HepG2 (cell line): Measurements from ENCODE around the gene TANC1. TPM values are rescaled to one million over a fixed set of nuclear protein-coding genes. Genes with fewer than 3 reads are reported as not detected.

Experiments
- ATAC-seq: fragments of 200-7000 bp; cut with Tn5 transposase; 3 replicates; pipeline ENCODE4 v1.9.1; 2020; ENCODE audit warnings: mild to moderate bottlenecking, moderate library complexity
- BruUV-seq: library from RNA; stranded (reverse); fragments of 400-500 nt; replicated peaks from 2 replicates; lab custom pipeline; 2021; lab: Mats Ljungman, UMichigan
- CTCF ChIA-PET: fragments of 300-600 bp; formaldehyde crosslinking; extraction: SDS; loops from one replicate; lab custom pipeline; 2021; ENCODE audit warnings: low total read pairs, inconsistent platforms, low intra/inter-chr PET ratio; lab: Yijun Ruan, JAX
- POLR2A ChIA-PET: fragments of 350-600 bp; sonication (Branson Sonifier 250); formaldehyde crosslinking; loops from one replicate; lab custom pipeline; 2020; ENCODE audit warnings: antibody characterized with exemption, inconsistent platforms; lab: Yijun Ruan, JAX
- DNase-seq: peaks from one replicate; pipeline ENCODE4 v3.0.0-alpha.2; 2015; ENCODE audit warnings: low spot score
- FAIRE-seq: peaks from 3 replicates; lab custom pipeline; 2011; peaks lifted over from hg19 to GRCh38; lab: Jason Lieb, UNC
- H2AFZ ChIP-seq: one replicate; pipeline ENCODE4 v1.6.1; 2011; ENCODE audit warnings: low read length, inconsistent platforms
- H3K27ac ChIP-seq: fragments of 300-600 bp; 3 replicates; pipeline ENCODE4 v1.8.0; 2011; ENCODE audit warnings: mixed run types, mild to moderate bottlenecking, mixed read lengths, low read length, inconsistent platforms; ENCODE audit not compliant: insufficient read depth; ENCODE audit errors: extremely low read length
- H3K27me3 ChIP-seq, 2 experiments: fragments of 200-600 bp in 1 of 2; 2 replicates in 1 of 2; 3 replicates in 1 of 2; pipeline versions ENCODE4 v1.6.0 to v1.8.0; 2011; ENCODE audit warnings: low read length in 2 of 2, mild to moderate bottlenecking in 2 of 2, moderate library complexity in 2 of 2, inconsistent platforms in 1 of 2; ENCODE audit not compliant: insufficient read depth in 2 of 2, control insufficient read depth in 1 of 2
- H3K36me3 ChIP-seq, 2 experiments: fragments of 200-600 bp in 1 of 2; replicated peaks in 1 of 2; 2 replicates in 1 of 2; 3 replicates in 1 of 2; pipeline versions ENCODE4 v1.5.1 to v1.8.0; 2011; ENCODE audit warnings: low read length in 2 of 2, inconsistent platforms in 1 of 2; ENCODE audit not compliant: insufficient read depth in 2 of 2, control insufficient read depth in 1 of 2
- H3K4me1 ChIP-seq: 2 replicates; pipeline ENCODE4 v1.5.1; 2012; ENCODE audit warnings: low read length, inconsistent platforms; ENCODE audit not compliant: insufficient read depth
- H3K4me2 ChIP-seq: 2 replicates; pipeline ENCODE4 v1.6.0; 2011; ENCODE audit warnings: low read depth, low read length, inconsistent platforms
- H3K4me3 ChIP-seq, 3 experiments: fragments of 200-600 bp in 1 of 3; sonication (generic), shearing (Covaris generic) in 1 of 3; replicated peaks in 1 of 3; 2 replicates each; pipeline ENCODE4 v1.5.1; 2011 to 2016; ENCODE audit warnings: low read length in 3 of 3, inconsistent platforms in 2 of 3, low read depth in 2 of 3, mild to moderate bottlenecking in 2 of 3, control low read depth in 1 of 3, mixed read lengths in 1 of 3; ENCODE audit not compliant: insufficient read depth in 1 of 3
- H3K79me2 ChIP-seq: one replicate; pipeline ENCODE4 v1.6.1; 2011; ENCODE audit warnings: low read length, inconsistent platforms; ENCODE audit not compliant: insufficient read depth
- H3K9ac ChIP-seq: 2 replicates; pipeline ENCODE4 v1.6.0; 2011; ENCODE audit warnings: mild to moderate bottlenecking, low read depth, low read length, inconsistent platforms; ENCODE audit not compliant: insufficient read depth
- H3K9me3 ChIP-seq: 2 replicates; pipeline ENCODE4 v1.5.1; 2012; ENCODE audit warnings: mild to moderate bottlenecking, low read length
- H4K20me1 ChIP-seq: 2 replicates; pipeline ENCODE4 v1.6.0; 2011; ENCODE audit warnings: inconsistent platforms, mild to moderate bottlenecking, low read length, moderate library complexity; ENCODE audit not compliant: insufficient read depth
- GATAD2A ChIP-seq: IDR thresholded peaks from 2 replicates; pipeline ENCODE4 v1.6.1; 2016
- MAFF ChIP-seq: IDR thresholded peaks from 2 replicates; pipeline ENCODE4 v1.6.1; 2011; ENCODE audit warnings: low read depth, low read length, improper control_type of control experiment
- MAFK ChIP-seq, 2 experiments: IDR thresholded peaks in 1 of 2; conservative IDR thresholded peaks in 1 of 2; 2 replicates each; pipeline ENCODE4 v1.6.1; 2011; ENCODE audit warnings: improper control_type of control experiment in 2 of 2, low read length in 2 of 2
- MXI1 ChIP-seq: IDR thresholded peaks from 3 replicates; pipeline ENCODE4 v1.6.1; 2012; ENCODE audit warnings: low read depth, low read length, inconsistent platforms, borderline replicate concordance
- RBM22 ChIP-seq: fragments of 200-400 bp; formaldehyde crosslinking; optimal IDR thresholded peaks from 2 replicates; pipeline ENCODE3; 2017; ENCODE audit warnings: mild to moderate bottlenecking, low read length, moderate library complexity
- RFX1 ChIP-seq: fragments of 450-650 bp; IDR thresholded peaks from 2 replicates; pipeline ENCODE4 v1.6.1; 2017
- ZNF331 ChIP-seq: sonication (generic); formaldehyde crosslinking; IDR thresholded peaks from 2 replicates; pipeline ENCODE4 v1.4.0; 2020; ENCODE audit warnings: missing genetic modification reagents
- ZNF547 ChIP-seq: sonication (generic); formaldehyde crosslinking; IDR thresholded peaks from 2 replicates; pipeline ENCODE4 v1.5.1; 2020; ENCODE audit warnings: mild to moderate bottlenecking, missing genetic modification reagents
- WGBS: methylation state at CpG from one replicate; pipeline ENCODE4 v1.1.6; 2017; ENCODE audit warnings: low lambda C conversion rate; 5-methylcytosine and 5-hydroxymethylcytosine counted together
- in situ Hi-C: cut with HindIII; loops from 2 replicates; pipeline ENCODE4 v1.10.0; 2017; ENCODE audit warnings: low pct_unique_long_range_greater_than_20kb; ENCODE audit not compliant: extremely low pct_ligation_motif_present
- intact Hi-C: fragments of 100-400 bp; cut with micrococcal nuclease; formaldehyde crosslinking; loops from one replicate; pipeline ENCODE4 v1.10.0; 2022; ENCODE audit not compliant: unreplicated experiment
- polyA plus RNA-seq, 8 experiments: library from polyadenylated mRNA; depleted of rRNA in 3 of 8; stranded (reverse) in 7 of 8; unstranded in 1 of 8; fragments of >200 nt; fragmentation: Illumina TruSeq in 4 of 8; extraction: Trizol in 4 of 8; gene quantifications; 2 replicates each; pipeline versions ENCODE4 v1.2.1 to v1.2.3, GENCODE V29; 2011 to 2016; ENCODE audit warnings: low read depth in 4 of 8, missing spikeins in 1 of 8, mixed read lengths in 1 of 8; ENCODE audit not compliant: insufficient read depth in 1 of 8
- total RNA-seq, 5 experiments: library from RNA; depleted of rRNA; stranded (reverse); fragments of >200 nt; fragmentation: Illumina TruSeq; extraction: Trizol; gene quantifications; 2 replicates each; pipeline ENCODE4 v1.2.3, GENCODE V29; 2016; ENCODE audit warnings: low read depth in 1 of 5
- TF ChIP-seq, protein P1 (sequence below): sonication (generic); formaldehyde crosslinking; IDR thresholded peaks from 2 replicates; pipeline ENCODE4 v1.4.0; 2020; ENCODE audit warnings: low read depth, mild to moderate bottlenecking, missing genetic modification reagents
- TF ChIP-seq, protein P2 (sequence below): sonication (generic); formaldehyde crosslinking; IDR thresholded peaks from 2 replicates; pipeline ENCODE4 v1.8.1; 2022; ENCODE audit warnings: low read depth, mild to moderate bottlenecking, missing genetic modification reagents

Gene TANC1
- total and polyA plus RNA-seq, 2 of the 13 experiments (the other 11 are each of a cell fraction or from before 2014, with no cell fraction given): 2.3 to 5.6 TPM

GRCh38 chr2:159177357-159177756, 208.9 kb downstream of the TANC1 start:
- TF ChIP-seq GATAD2A (CRISPR knock-in tag) (no peak), MAFK (conservative IDR thresholded peaks at IDR 0.05 in 1 of 2, IDR thresholded peaks at IDR 0.05 in 1 of 2; ENCODE audit: low read length in 2 of 2) (peak; percentile 78 to 80), MAFF (peak; percentile 73)
- Histone ChIP-seq H3K27ac (no peak overlapping the region), H3K79me2 (no peaks in the 10 kb centered on the region), H3K4me1 (no peaks in the 10 kb centered on the region), H3K9ac (no peak overlapping the region), H3K4me3 (no peak overlapping the region), H3K36me3 (0 out of 5 replicates have a peak, but pooled peaks cover 0 to 1% of the 10 kb centered on the region in 2 experiments), H2AFZ (no peak overlapping the region), H4K20me1 (no peaks in the 10 kb centered on the region), H3K4me2 (no peak overlapping the region), H3K27me3 (no peaks in the 10 kb centered on the region), H3K9me3 (no peaks in the 10 kb centered on the region)
- ChIA-PET POLR2A (no interaction called here), CTCF (no interaction called here)
- BruUV-seq: no TSS peak
- ATAC-seq (no peak), FAIRE-seq (peak; percentile 34), DNase-seq (no peak)
- 77% methylated on average over 3 of the region's 3 CpGs for WGBS
- intact Hi-C loops: no loop called here
- in situ Hi-C loops: no loop called here

- no peak overlapping the region for H3K4me2 ChIP-seq
- H3K36me3 ChIP-seq: 0 out of 5 replicates have a peak, but pooled peaks cover 0 to 1% of the 10 kb centered on the region in 2 experiments
- in situ Hi-C loops: no loop called here
- no peaks in the 10 kb centered on the region for H4K20me1 ChIP-seq
- BruUV-seq: no TSS peak
- WGBS: 65% methylated on average over 7 of the region's 7 CpGs
- TF ChIP-seq ZNF547 (no peak), RBM22 (no peak), MXI1 (no peak), RFX1 (no peak), ZNF331 (CRISPR knock-in tag) (no peak)
- TF ChIP-seq, protein P1, sequence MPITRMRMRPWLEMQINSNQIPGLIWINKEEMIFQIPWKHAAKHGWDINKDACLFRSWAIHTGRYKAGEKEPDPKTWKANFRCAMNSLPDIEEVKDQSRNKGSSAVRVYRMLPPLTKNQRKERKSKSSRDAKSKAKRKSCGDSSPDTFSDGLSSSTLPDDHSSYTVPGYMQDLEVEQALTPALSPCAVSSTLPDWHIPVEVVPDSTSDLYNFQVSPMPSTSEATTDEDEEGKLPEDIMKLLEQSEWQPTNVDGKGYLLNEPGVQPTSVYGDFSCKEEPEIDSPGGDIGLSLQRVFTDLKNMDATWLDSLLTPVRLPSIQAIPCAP (CRISPR knock-in tag): no peak
- TF ChIP-seq, protein P2, sequence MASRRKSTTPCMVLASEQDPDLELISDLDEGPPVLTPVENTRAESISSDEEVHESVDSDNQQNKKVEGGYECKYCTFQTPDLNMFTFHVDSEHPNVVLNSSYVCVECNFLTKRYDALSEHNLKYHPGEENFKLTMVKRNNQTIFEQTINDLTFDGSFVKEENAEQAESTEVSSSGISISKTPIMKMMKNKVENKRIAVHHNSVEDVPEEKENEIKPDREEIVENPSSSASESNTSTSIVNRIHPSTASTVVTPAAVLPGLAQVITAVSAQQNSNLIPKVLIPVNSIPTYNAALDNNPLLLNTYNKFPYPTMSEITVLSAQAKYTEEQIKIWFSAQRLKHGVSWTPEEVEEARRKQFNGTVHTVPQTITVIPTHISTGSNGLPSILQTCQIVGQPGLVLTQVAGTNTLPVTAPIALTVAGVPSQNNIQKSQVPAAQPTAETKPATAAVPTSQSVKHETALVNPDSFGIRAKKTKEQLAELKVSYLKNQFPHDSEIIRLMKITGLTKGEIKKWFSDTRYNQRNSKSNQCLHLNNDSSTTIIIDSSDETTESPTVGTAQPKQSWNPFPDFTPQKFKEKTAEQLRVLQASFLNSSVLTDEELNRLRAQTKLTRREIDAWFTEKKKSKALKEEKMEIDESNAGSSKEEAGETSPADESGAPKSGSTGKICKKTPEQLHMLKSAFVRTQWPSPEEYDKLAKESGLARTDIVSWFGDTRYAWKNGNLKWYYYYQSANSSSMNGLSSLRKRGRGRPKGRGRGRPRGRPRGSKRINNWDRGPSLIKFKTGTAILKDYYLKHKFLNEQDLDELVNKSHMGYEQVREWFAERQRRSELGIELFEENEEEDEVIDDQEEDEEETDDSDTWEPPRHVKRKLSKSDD: no peak
- H3K27me3 ChIP-seq: no peaks in the 10 kb centered on the region
- ChIA-PET POLR2A (no interaction called here), CTCF (no interaction called here)
- H3K4me1 ChIP-seq: no peaks in the 10 kb centered on the region
- H2AFZ ChIP-seq: no peak overlapping the region
- no peaks in the 10 kb centered on the region for H3K9me3 ChIP-seq
- no peak overlapping the region for H3K9ac ChIP-seq
- H3K79me2 ChIP-seq: no peaks in the 10 kb centered on the region
- H3K4me3 ChIP-seq: no peak overlapping the region
- intact Hi-C loops: no loop called here
- no peak overlapping the region for H3K27ac ChIP-seq
- DNase-seq: no peak
- FAIRE-seq: peak; percentile 34
- ATAC-seq: peak; percentile 52
Observed at GRCh38 chr2:159177957-159178356, 209.5 kb downstream of the TANC1 start.
